Measurements from ENCODE around the gene PLCL1.

PLCL1 gene

DNA sequence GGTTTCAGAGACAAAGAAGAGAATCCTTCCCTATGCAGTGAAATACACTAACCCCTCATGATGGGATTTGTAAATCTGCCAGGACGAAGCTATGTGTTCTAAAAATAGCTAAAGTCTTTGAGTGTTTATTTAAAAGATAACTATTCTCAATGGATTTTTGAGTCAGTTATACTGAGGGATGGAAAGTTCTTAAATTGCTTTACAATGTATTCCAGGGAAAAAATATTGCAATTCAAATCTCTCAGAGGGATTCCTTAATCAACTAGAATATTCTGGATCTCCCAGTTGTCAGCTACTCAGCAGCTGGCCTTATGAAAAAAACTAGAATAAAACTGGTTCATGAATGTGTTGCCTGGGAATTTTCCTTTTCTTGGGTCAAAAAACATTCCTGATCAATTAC lies 312.4 kb downstream of the PLCL1 start:
- no peak for DNase-seq (ENCODE audit: low read depth in 2 of 2)

DNA sequence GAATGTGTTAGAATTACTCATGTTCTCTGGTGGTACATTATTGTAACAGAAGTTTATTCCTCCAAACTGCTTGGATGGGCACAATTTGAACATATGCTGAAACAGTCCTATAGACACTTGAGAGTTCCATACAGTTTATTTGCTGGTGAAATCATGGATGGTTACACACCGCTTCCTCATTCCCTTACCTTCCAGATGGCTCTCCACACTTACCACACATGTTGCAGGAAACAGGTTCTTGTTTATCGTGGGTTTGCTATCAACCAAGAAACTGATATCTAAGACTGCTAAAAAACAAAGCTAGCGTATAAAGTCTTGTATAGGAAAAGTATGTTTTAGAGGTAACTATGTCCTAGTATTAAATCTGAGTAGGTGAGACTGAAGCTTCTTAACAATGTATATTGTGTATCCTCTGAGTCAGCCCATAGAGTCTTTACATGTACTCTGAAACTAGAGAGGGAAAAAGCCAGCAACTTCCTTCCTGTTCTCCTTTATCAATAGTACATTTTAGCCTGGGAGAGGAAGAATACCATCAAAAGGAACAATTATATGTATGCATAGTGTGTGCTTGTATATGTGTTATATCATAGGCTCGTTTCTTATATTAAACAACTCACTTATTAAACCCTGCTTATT lies 313.1 kb downstream of the PLCL1 start:
- no peak for DNase-seq (ENCODE audit: low read depth in 2 of 2)

DNA sequence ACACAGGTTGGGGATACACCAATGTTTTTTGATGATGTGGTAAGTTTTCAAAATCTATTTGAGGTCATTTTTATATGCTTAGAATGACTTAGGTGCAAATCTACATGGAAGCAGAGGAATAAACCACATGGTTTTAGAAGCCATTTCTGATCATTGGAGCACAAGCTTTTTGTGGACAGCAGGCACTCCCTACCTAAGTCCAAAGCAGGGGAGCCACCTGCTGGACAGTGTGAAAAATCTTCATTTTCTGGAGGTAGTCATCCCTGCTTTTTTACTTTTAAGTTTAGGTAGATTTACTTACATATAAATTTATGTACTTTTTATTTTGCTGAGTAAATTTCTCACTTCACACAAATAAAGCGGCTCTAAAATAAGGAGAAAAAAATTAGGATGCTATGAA lies 323.2 kb downstream of the PLCL1 start:
- peak; percentile 5 to 25 for DNase-seq (ENCODE audit: low read depth in 2 of 2)

DNA sequence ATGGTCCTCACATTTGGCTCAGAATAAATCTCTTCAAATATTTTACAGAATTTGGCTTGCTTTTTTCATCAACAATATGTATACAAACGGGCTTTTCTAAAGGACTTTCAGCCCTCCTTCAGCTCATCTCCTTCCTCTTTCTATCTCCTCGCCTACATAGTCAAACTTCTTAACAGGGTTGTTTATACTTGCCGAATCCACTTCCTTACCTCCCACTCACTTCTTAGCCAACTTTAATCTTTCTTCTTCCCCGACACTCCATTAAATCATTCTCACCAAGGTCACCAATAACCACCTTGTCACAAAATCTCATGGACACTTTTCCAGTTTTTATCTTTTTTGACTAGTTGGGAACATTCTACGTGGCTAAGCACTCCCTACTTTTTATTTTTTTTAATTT lies 325.2 kb downstream of the PLCL1 start:
- DNase-seq (ENCODE audit: low read depth in 2 of 2): no peak

DNA sequence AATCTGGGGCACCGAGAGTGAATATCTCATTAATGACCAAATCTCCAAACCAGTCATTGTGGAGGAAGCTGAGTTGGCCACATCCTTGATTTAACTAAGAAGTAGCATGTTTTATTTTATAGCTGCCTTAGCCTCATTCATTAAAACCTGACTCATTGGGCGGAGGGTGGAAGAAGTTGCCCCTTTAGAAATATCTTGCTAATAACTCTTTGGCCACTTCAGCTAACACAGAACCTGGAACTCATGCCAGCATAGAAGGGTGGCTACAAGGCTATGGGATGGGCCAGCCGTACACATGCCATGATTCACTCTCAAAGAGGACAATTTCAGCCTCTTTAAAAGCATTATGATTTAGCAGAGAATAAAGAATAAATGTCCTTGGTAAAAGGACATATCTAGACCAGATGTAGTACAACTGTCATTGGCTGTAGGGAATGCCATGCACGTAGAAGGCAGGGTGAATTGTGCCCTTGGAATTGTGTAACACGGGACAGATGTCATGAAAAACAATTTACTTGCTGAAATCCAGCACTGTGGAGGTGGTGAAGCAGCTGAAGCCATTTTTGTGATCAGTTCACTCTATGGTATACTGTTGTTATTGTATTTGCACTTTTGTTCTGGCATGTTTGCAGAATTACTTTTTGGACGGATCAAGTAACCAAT lies 330.0 kb downstream of the PLCL1 start:
- DNase-seq (ENCODE audit: low read depth in 2 of 2): no peak

DNA sequence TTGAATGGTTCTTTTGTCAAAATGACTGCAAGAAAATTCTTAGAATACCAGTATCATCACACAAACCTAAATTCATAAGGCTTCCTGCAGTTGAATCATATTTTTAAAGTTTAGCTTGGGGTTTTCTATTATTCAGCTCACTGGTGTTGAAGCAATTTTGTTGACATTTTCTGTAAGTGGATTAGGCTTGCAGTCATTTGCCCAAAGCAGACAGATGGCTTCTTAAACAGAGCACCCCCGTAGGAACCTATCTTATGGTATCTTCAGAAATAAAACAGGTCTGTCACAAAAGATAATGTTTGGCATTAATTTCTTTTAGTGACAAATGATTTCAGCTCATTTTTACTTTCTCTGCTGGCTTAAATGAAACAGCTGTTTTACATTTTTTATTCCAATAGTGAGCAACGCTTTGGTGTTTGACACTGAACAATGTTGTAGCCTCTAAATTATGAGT lies 331.1 kb downstream of the PLCL1 start:
- no peak for DNase-seq (ENCODE audit: low read depth in 2 of 2)

DNA sequence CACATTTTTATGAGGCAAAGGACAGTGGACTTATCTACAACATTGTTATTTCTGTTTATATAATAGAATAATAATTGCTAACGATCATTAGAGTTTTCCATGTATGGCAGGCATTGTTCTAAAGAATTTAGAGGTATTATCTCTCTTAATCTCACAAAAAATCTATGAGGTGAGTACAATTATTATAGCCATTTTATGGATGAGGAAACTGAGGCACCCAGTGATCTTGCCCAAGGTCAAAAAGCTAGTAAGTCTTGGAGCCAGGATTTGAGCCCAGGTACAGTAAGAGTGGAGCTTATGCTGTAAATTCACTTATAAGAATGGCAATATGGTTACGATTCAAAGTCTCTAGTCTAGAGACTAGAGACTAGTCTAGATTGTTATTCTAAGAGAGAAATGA lies 331.7 kb downstream of the PLCL1 start:
- no peak for DNase-seq (ENCODE audit: low read depth in 2 of 2)

DNA sequence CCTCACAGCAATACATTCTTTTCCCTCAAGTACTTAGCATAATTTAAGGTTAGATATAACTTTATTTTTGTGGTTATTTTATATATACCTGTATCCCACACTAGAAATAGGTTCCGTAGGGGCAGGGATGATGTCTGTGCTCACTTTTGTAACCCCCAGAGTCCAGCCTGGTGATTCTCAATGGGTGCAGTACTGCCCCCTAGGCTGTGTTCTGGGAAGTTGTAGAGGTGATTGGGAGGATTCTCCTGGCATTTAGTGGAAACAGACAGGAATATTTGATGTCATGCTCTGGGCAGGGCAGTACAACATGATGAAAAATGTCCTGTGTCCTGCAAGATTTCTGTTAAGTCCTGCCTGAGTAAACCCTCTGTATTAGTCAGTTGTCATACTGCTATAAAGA lies 333.3 kb downstream of the PLCL1 start:
- no peak for DNase-seq (ENCODE audit: low read depth in 2 of 2)

DNA sequence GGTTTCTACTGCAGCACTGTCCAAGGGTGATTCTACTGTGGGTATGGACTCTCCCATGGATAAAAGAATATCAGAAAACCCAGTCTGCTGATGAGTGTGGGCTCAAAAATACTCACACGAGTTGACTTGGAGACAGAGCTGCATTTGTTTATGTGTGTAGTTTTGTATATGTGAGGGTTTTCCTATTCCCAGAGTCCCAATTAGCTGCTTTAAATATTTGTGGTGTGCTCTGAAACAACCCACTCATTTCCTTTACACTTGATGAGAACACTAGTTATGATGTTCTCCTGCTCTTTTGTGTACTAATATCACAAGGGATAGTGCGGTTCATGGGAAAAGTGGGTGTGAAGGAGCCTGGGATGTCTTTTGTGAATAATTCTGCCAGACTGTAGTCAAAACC lies 337.3 kb downstream of the PLCL1 start:
- DNase-seq (ENCODE audit: low read depth in 2 of 2): no peak

DNA sequence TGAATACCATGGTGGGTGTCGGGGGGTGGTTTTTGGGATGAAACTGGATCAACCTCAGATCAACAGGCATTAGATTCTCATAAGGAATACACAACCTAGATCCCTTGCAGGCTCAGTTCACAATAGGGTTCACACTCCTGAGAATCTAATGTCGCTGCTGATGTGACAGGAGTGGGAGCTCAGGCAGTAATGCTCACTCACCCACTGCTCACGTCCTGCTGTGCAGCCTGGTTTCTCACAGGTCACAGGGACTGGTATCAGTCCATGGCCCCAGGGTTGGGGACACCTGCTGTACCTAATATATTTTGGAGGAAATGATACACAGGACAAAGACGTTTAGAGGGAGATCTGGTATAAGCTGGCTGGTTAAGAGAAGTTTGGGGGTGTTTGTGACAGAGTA lies 338.8 kb downstream of the PLCL1 start:
- no peak for DNase-seq (ENCODE audit: low read depth in 2 of 2)

DNA sequence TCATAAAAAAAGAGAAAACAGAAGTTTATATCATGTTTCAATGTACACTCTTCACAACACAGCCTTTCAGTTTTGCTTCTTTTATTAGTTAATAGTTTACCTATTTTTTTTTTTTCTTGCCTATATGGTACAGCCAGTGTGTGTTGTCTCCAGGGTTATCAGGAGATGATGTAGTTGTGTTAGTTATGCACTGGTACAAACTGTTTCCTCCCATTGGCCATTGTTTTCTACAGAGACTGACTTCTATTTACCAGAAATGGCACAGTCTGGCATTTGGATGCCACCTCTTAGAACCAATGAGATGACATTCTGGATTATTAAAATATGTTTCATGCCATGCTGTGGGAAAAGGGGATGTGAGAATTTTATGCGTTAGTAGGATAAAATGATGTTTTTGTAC lies 339.4 kb downstream of the PLCL1 start:
- DNase-seq (ENCODE audit: low read depth in 2 of 2): no peak

DNA sequence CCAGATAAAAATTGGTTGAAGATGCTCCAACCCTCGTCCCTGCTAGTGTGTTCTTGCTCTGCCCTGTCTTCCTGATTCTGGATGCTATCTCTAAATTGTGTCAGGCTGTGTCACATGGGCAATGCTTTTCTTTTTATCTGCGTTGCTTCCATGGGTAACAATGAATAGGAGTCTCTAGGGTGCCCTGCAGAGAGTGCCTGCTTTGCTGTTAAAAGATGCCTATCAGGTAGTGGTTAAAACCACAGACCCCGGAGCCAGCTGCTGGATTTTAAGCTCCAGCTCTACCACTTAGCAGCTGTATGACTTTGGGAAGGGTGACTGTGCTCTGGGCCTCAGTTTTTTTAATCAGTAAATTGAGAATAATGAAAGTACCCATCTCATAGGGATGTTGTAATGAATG lies 340.3 kb downstream of the PLCL1 start:
- DNase-seq (ENCODE audit: low read depth in 2 of 2): no peak

DNA sequence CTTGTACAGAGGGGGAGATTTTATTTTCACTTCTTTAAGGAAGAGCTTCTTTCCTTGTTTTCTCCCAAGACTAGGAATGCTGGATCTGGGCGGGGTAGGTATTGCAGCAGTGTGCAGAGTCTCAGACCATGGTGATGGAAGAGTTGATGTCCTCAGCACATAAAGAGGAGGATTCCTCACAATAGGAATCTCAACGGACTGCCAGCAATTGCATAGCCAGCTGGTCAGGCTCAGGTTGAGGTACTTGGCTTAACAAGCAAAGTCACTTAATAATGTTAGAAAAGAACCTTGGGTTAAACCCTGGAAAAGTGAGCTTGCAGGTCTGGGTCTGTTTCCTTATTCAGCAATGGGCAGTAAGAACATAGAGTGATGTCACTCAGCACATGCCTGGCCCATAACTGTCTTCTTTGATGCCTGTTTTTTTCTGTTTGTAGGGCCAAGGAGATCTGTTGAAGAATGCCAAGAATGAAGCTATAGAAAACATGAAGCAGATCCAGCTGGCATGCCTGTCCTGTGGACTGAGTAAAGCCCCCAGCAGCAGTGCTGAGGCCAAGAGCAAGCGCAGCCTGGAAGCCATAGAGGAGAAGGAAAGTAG lies 342.1 kb downstream of the PLCL1 start:
- no peak for DNase-seq (ENCODE audit: low read depth in 2 of 2)

DNA sequence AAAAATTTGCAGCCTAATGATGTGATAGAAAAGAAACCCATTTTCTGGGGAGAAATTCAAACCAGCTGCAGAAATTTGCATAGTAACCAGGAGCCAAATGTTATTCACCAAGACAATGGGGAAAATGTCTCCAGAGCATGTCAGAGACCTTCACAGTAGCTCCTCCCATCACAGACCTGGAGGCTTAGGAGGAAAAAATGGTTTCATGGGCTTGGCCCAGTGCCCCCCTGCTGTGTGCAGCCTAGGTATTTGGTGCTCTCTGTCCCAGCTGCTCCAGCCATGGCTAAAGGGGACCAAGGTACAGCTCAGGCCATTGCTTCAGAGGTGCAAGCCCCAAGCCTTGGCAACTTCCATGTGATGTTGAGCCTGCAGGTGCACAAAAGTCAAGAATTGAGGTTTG lies 352.9 kb downstream of the PLCL1 start:
- DNase-seq (ENCODE audit: low read depth in 2 of 2): no peak

DNA sequence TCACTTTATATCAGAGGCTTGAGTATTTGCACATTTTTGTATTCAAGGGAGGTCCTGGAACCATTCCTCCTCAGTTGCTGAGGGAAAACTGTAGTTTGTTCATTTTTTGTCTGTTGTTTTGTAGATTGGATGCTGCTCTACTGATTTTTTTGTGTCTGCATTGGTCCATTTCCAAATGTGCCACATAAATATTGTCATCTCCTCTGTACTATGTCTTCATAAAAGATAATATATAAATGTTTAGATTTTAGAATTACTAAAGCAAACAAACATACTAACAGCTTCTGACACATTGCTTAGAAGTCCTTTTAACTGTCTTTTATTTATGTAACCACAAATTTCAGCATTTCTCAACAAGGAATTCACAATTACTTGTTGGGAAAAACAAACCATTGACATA lies 356.8 kb downstream of the PLCL1 start:
- DNase-seq (ENCODE audit: low read depth in 2 of 2): no peak

DNA sequence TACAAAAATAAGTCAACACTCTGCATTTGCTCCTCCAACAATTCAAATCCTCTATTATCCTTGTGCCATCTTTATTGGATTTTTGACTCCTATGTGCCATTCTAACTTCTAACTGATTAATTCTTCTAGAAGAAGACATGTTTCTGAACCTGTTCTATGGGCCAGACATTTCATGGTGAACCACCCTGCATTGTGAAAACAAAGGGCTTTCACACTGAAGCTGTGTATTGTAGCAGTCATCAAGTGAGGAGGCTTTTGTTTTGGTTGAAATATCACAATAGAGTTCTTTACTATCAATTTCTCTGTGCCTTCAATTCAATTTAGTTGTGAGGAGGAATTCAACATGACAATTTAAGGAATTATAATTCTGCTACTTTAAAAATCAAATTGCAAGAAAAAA lies 357.9 kb downstream of the PLCL1 start:
- DNase-seq (ENCODE audit: low read depth in 2 of 2): no peak

DNA sequence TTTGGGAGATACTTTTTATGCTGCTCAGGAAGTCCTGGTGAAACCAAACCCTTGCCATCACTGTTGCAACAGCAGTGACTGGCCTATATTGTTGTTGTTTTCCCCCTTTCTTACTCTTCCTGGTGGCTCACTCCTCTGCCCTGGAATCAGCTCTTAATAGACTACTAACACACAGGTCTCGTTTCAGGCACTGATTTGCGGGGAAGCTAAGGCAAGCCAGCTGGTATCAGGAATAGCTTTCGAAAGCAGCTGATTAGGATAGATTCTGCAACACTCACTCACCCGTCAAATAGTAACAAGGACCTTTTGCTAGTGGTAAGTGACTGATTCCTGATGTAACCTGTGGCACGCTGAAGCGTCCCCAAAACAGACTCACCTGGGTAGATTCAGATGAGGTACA lies 360.4 kb downstream of the PLCL1 start:
- DNase-seq (ENCODE audit: low read depth in 2 of 2): no peak

DNA sequence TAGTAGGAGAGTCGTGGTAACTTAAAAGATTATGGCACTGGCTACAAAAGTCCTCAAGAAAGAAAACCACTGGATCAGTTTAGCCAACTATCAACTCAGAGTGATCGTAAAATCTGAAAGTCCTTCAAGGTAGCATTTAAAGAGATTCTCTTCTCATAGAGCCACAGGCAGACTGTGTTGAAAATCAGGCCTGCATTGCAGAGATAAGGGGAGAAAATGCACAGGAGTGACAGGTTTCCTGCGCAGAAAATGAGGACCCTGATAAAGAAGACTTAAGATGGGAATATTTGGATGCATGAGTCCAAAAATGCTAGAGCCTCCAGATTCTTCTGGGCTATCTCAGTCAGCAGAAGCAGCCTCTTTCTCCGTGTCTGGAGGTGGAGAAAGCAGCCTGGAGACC lies 360.9 kb downstream of the PLCL1 start:
- DNase-seq (ENCODE audit: low read depth in 2 of 2): no peak

DNA sequence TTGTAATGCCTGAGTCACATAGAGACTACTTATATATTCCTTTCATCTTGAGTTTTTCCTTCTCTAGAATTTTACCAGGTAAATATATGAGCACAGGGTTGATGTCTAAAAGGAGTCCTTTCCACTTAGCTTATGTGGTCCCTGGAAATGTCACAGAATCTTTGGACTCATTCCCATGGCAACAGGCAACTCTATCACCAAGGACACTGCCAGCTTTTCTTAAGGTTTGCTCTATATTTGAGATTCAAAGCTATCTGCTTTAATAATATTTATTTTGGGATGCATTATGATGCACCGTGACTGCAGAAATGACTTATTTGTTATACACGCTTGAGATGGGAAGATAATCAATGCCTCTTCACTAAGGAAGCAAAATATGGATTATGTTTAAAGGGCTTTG lies 363.0 kb downstream of the PLCL1 start:
- DNase-seq (ENCODE audit: low read depth in 2 of 2): no peak

DNA sequence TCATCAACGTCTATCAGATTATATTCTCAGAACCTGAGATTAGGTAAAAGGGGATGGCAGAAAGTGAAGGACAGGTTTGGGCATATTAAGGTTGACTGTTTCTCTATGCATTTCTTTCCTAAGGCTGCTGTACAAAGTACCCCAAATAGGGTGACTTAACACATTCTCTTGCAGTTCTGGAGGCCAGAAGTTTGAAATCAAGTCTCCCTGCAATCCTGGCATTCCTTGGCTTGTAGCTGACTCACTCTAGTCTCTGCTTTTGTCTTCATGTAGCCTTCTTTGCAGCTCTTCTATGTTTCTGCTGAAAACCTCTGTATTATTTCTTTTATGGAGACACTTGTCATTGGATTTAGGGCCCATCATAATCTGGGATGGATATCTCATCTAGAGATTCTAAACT lies 364.3 kb downstream of the PLCL1 start:
- no peak for DNase-seq (ENCODE audit: low read depth in 2 of 2)

DNA sequence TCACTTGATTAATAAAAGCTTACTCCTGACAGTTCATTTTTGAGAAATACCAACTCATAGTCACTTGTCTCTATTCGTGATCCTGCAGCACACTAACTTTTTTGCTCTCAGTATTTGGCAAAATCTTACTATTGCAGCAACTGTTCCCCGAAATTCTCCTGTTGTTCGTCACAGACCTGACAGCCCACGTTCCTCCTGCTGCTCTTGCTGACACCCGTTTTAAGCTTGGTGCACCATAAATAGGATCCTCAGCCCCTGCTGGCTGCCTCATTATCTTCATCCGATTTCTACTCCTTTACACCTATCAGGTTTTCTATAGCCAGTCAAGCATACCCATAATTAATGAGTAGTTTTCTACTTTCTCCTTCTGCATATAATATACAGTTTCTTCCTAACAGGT lies 368.8 kb downstream of the PLCL1 start:
- no peak for DNase-seq (ENCODE audit: low read depth in 2 of 2)

DNA sequence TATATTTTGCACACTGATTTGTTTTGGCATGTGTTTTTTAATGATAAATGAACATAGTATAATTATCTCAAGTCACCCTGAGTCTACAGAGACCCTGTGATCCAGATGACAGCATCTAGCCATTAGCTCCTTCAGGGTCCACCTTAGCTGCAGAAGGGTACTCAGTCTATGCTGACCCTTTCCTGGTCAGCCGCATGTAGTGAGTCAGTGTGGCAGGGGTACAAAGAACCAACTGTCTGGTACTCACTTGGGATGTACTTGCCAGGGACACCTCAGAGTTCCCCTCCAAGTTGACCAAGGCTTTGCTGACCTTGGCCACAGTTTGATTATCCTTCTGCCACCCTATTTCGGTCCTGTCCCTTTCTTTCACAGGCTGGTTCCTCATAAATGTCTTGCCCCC lies 369.5 kb downstream of the PLCL1 start:
- DNase-seq (ENCODE audit: low read depth in 2 of 2): no peak

DNA sequence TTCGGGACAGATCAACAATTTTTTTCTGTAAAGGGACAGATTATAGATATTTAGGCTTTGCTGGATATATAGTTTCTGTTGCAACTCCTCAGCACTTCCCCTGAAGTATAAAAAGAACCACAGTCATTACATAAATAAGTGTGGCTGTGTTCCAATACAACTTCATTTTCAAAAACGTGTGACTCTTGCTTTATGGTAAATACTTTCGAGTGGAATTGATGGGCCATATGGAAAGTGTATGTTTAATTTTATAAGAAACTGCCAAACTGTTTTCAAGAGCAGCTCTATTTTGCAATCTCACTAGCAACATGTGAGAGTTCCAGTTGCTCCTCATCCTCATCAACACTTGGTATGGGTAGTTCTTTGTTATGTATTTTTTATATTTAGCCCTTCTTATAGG lies 370.9 kb downstream of the PLCL1 start:
- DNase-seq (ENCODE audit: low read depth in 2 of 2): no peak

DNA sequence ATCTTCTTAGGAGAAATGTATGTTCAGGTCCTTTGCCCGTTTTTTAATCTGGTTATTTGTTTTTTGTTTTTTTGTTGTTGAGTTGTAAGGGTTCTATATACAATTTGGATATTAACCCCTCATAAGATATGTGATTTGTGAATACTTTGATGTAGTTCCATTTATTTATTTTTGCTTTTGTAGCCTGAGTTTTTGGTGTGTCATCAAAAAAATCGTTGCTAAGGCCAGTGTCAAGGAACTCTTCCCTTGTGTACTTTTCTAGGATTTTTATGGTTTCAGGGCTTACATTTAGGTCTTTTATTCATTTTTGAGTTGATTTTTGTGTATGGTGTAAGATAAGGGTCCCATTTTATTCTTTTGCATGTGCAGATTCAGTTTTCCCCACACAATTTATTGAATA lies 372.6 kb downstream of the PLCL1 start:
- DNase-seq (ENCODE audit: low read depth in 2 of 2): no peak
